H1 (cell line): ENCODE data around the gene INPP4A.

Experiments used
- CBX5 ChIP-seq: fragments of 300-800, 300-1000 bp; sonication (generic); IDR thresholded peaks from 2 replicates; pipeline ENCODE4 v1.7.1; 2016; ENCODE audit warnings: antibody characterized with exemption, low read length, low read depth
- CTCF ChIP-seq, 3 experiments: IDR thresholded peaks; 1 replicate in 2 of 3; 2 replicates in 1 of 3; pipeline versions ENCODE4 v1.5.1 to v1.6.1; 2011; ENCODE audit warnings: low read length in 3 of 3, mild to moderate bottlenecking in 3 of 3, inconsistent platforms in 2 of 3, low read depth in 1 of 3, moderate library complexity in 1 of 3; ENCODE audit not compliant: insufficient read depth in 1 of 3; ENCODE audit errors: control extremely low read depth in 1 of 3
- POLR2A ChIP-seq, 2 experiments: IDR thresholded peaks; 1 replicate in 1 of 2; 2 replicates in 1 of 2; pipeline ENCODE4 v1.6.1; 2011; ENCODE audit warnings: low read depth in 2 of 2, low read length in 2 of 2, mild to moderate bottlenecking in 2 of 2; ENCODE audit errors: control extremely low read depth in 1 of 2
- YY1 ChIP-seq: IDR thresholded peaks from 2 replicates; pipeline ENCODE4 v1.6.1; 2011; ENCODE audit warnings: low read depth, mild to moderate bottlenecking, low read length

- no peak for TF ChIP-seq POLR2A (IDR thresholded peaks at IDR 0.05; ENCODE audit: control extremely low read depth in 1 of 2, low read depth in 2 of 2, low read length in 2 of 2)
- no peak for TF ChIP-seq YY1
- TF ChIP-seq CTCF (IDR thresholded peaks at IDR 0.05; ENCODE audit: control extremely low read depth in 1 of 3, insufficient read depth in 1 of 3, low read depth in 1 of 3, low read length in 3 of 3) = no peak
- no peak for TF ChIP-seq CBX5
Observed at GRCh38 chr2:98515250-98515991, 70.8 kb downstream of the INPP4A start.
